Panc1 (cell line): ENCODE data around the gene OR6N1. TPM values are rescaled to one million over a fixed set of nuclear protein-coding genes. Genes with fewer than 3 reads are reported as not detected.

Experiments used
- ATAC-seq: fragments of 200-7000 bp; cut with Tn5 transposase; 2 replicates; pipeline ENCODE4 v1.9.1; 2020; ENCODE audit warnings: mild to moderate bottlenecking, moderate library complexity
- BruUV-seq: library from RNA; stranded (reverse); fragments of 400-500 nt; replicated peaks from 2 replicates; lab custom pipeline; 2021; lab: Mats Ljungman, UMichigan
- CTCF ChIA-PET: fragments of 300-600 bp; sonication (Branson Sonifier 250); formaldehyde crosslinking; loops from one replicate; lab custom pipeline; 2022; ENCODE audit warnings: antibody characterized with exemption; lab: Charles Lee
- POLR2A ChIA-PET: fragments of 300-600 bp; sonication (Branson Sonifier 250); formaldehyde crosslinking; loops from one replicate; lab custom pipeline; 2022; ENCODE audit warnings: antibody characterized with exemption; lab: Charles Lee
- DNase-seq: peaks from one replicate; pipeline ENCODE4 v3.0.0-alpha.2; 2010; ENCODE audit warnings: low read depth, low spot score
- H3K27ac ChIP-seq: 2 replicates; pipeline ENCODE4 v1.5.1; 2011; ENCODE audit warnings: mild to moderate bottlenecking, low read length, inconsistent platforms
- H3K27me3 ChIP-seq: fragments of 200-500 bp; sonication (Bioruptor generic); 2 replicates; pipeline ENCODE4 v1.6.0; 2014; ENCODE audit warnings: low read length, inconsistent platforms; ENCODE audit not compliant: control insufficient read depth, insufficient read depth
- H3K36me3 ChIP-seq: fragments of 200-500 bp; sonication (Bioruptor generic); 2 replicates; pipeline ENCODE4 v1.5.1; 2014; ENCODE audit warnings: inconsistent platforms, mild to moderate bottlenecking, low read length, moderate library complexity; ENCODE audit not compliant: control insufficient read depth, insufficient read depth
- H3K4me1 ChIP-seq: 2 replicates; pipeline ENCODE4 v1.5.1; 2011; ENCODE audit warnings: inconsistent platforms, mild to moderate bottlenecking, low read length, moderate library complexity; ENCODE audit not compliant: control insufficient read depth, insufficient read depth
- H3K4me3 ChIP-seq, 2 experiments: 2 replicates each; pipeline ENCODE4 v1.5.1; 2011 to 2012; ENCODE audit warnings: low read depth in 2 of 2, low read length in 2 of 2, mild to moderate bottlenecking in 2 of 2, inconsistent platforms in 1 of 2, moderate library complexity in 1 of 2
- H3K9me3 ChIP-seq: fragments of 200-500 bp; sonication (Bioruptor generic); 2 replicates; pipeline ENCODE4 v1.5.1; 2014; ENCODE audit warnings: low read depth, mild to moderate bottlenecking, inconsistent platforms, low read length, moderate library complexity; ENCODE audit not compliant: control insufficient read depth, insufficient read depth
- CTCF ChIP-seq: fragments of 450-650 bp; IDR thresholded peaks from 2 replicates; pipeline ENCODE4 v1.5.1; 2017; ENCODE audit warnings: mild to moderate bottlenecking
- POLR2AphosphoS5 ChIP-seq: IDR thresholded peaks from 2 replicates; pipeline ENCODE4 v1.6.1; 2012; ENCODE audit warnings: mild to moderate bottlenecking, low read depth, low read length, moderate library complexity
- REST ChIP-seq, 2 experiments: IDR thresholded peaks; 2 replicates each; pipeline ENCODE4 v1.6.1; 2011 to 2012; ENCODE audit warnings: low read depth in 2 of 2, control low read depth in 1 of 2, low read length in 1 of 2, mild to moderate bottlenecking in 1 of 2, moderate library complexity in 1 of 2; ENCODE audit not compliant: insufficient read depth in 1 of 2
- SIN3A ChIP-seq: IDR thresholded peaks from 2 replicates; pipeline ENCODE4 v1.6.1; 2012; ENCODE audit warnings: low read depth, mild to moderate bottlenecking, low read length, moderate library complexity, borderline replicate concordance; ENCODE audit not compliant: insufficient read depth
- TCF7L2 ChIP-seq: IDR thresholded peaks from 2 replicates; pipeline ENCODE4 v1.6.1; 2011; ENCODE audit warnings: mild to moderate bottlenecking, low read depth, low read length, inconsistent platforms
- in situ Hi-C: cut with HindIII; loops from 2 replicates; pipeline ENCODE4 v1.10.0; 2016; ENCODE audit warnings: low sequenced_read_pairs, low pct_unique_long_range_greater_than_20kb
- intact Hi-C: fragments of 100-400 bp; cut with micrococcal nuclease; formaldehyde crosslinking; loops from one replicate; pipeline ENCODE4 v1.10.0; 2022; ENCODE audit not compliant: unreplicated experiment
- total RNA-seq: library from RNA; stranded (reverse); gene quantifications from one replicate; pipeline ENCODE4 v1.2.1, GENCODE V29; 2021; ENCODE audit not compliant: unreplicated experiment

Gene OR6N1
- total RNA-seq, 1 experiment from 2014 or later = not detected

DNA sequence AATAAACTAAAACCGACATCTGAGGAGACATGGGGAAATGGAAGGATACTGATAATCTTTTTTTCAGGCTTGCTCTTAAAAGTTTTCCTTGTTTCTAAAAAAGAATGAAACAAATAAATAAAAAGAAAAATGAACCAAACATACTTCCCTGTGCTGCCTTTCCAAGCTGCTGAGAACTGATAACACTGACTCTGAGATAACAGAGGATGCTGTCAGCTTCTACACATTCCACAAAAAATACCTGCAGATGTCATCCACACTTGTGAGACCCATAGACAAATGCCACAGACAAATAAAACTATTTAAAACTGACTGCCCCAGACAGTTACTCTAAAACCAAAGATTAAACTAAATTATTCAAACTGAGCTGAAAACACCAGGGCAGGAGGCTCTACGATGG, 39.5 kb downstream of the OR6N1 start:
- no peak for TF ChIP-seq POLR2AphosphoS5
- TF ChIP-seq CTCF = no peak
- no peak for TF ChIP-seq TCF7L2
- ChIA-PET POLR2A (no interaction called here), CTCF (no interaction called here)
- in situ Hi-C loops = no loop called here
- Histone ChIP-seq H3K36me3 (no peaks in the 10 kb centered on the region), H3K27me3 (no peaks in the 10 kb centered on the region), H3K4me3 (no peak overlapping the region), H3K9me3 (no peaks in the 10 kb centered on the region), H3K4me1 (no peaks in the 10 kb centered on the region), H3K27ac (no peak overlapping the region)
- DNase-seq (no peak), ATAC-seq (no peak)
- BruUV-seq = no TSS peak
- intact Hi-C loops = no loop called here

DNA sequence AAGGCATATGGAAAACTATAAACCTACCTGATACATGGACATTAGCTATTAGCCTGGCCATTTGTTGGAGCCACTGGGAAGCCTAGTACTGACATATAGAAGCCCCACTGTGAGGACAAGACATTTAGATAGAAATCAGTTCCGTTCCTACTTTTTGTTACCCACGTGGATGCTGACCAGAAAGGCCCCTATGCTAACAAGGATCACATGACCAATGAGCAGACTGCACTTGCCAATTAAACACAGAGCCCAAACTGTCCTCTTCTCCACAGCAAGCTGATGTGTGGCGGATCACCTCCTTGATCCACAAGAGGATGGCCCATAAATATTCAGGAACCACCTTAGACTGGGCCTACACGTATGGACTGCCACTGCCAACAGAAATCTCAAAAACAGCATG, 40.3 kb downstream of the OR6N1 start:
- Histone ChIP-seq H3K9me3 (no peaks in the 10 kb centered on the region), H3K27ac (no peak overlapping the region), H3K27me3 (no peaks in the 10 kb centered on the region), H3K4me3 (no peak overlapping the region), H3K4me1 (no peaks in the 10 kb centered on the region), H3K36me3 (no peaks in the 10 kb centered on the region)
- BruUV-seq = no TSS peak
- in situ Hi-C loops (no loop called here), intact Hi-C loops (no loop called here)
- TF ChIP-seq REST (IDR thresholded peaks at IDR 0.05; ENCODE audit: insufficient read depth in 1 of 2, low read depth in 2 of 2, low read length in 1 of 2) (no peak), SIN3A (no peak), TCF7L2 (no peak), POLR2AphosphoS5 (no peak), CTCF (no peak)
- POLR2A ChIA-PET = no interaction called here
- CTCF ChIA-PET = no interaction called here
- no peak for ATAC-seq
- no peak for DNase-seq

- H3K9me3 ChIP-seq = no peaks in the 10 kb centered on the region
- H3K4me1 ChIP-seq = no peaks in the 10 kb centered on the region
- H3K36me3 ChIP-seq = no peaks in the 10 kb centered on the region
- no peak for ATAC-seq
- intact Hi-C loops = no loop called here
- H3K4me3 ChIP-seq = no peak overlapping the region
- no peak overlapping the region for H3K27ac ChIP-seq
- no TSS peak for BruUV-seq
- ChIA-PET CTCF (no interaction called here), POLR2A (no interaction called here)
- TF ChIP-seq TCF7L2 (no peak), SIN3A (no peak), POLR2AphosphoS5 (no peak), REST (IDR thresholded peaks at IDR 0.05; ENCODE audit: insufficient read depth in 1 of 2, low read depth in 2 of 2, low read length in 1 of 2) (no peak), CTCF (no peak)
- in situ Hi-C loops = no loop called here
- H3K27me3 ChIP-seq = no peaks in the 10 kb centered on the region
- DNase-seq = no peak
Observed at GRCh38 chr1:158730453-158730852, 41.5 kb downstream of the OR6N1 start.
